GM19455 (cell line): ENCODE measurements around the gene EME1.
"Not testable (repeated sequence)": the region's sequence is repeated elsewhere in the genome, so short reads cannot be mapped to it uniquely, and the experiment has no call there.

Experiments used
- ATAC-seq: cut with Tn5 transposase; IDR thresholded peaks from one replicate; pipeline ENCODE4 v1.9.1; 2021; ENCODE audit not compliant: unreplicated experiment

EME1 gene

GRCh38 chr17:50424996-50425681, 52.1 kb downstream of the EME1 start:
- no peak for ATAC-seq

GRCh38 chr17:50425682-50426471, 52.8 kb downstream of the EME1 start, which contains the start of gene ACSF2:
Gene ACSF2 (plus strand): TSS chr17:50426218. CDS start chr17:50426262, 44 bp downstream.
- ATAC-seq, result peak; percentile 63

- no peak for ATAC-seq
Measured at GRCh38 chr17:50426472-50426782, 53.4 kb downstream of the EME1 start.

GRCh38 chr17:50426814-50427787, 54.1 kb downstream of the EME1 start:
- no peak for ATAC-seq

- ATAC-seq, result not testable (repeated sequence)
Measured at GRCh38 chr17:50428126-50428525, 55.1 kb downstream of the EME1 start.

GRCh38 chr17:50428831-50429424, 55.9 kb downstream of the EME1 start:
- no peak for ATAC-seq

GRCh38 chr17:50429793-50430192, 56.8 kb downstream of the EME1 start:
- no peak for ATAC-seq
